Psoas muscle (tissue), 8 donors: ENCODE data around the gene LRRC36. TPM values are rescaled to one million over a fixed set of nuclear protein-coding genes. Genes with fewer than 3 reads are reported as not detected.

Experiments used
- ATAC-seq, 4 donors: fragments of 200-7000 bp; cut with Tn5 transposase; one replicate each; pipeline ENCODE4 v1.9.1; 2020; ENCODE audit warnings: moderate library complexity in 3 of 4, mild to moderate bottlenecking in 2 of 4
- DNase-seq, 2 donors: peaks; one replicate each; pipeline ENCODE4 v3.0.0-alpha.2; 2020
- H3K27ac ChIP-seq: fragments of 200-600 bp; one replicate; pipeline ENCODE4 v1.8.0; 2022
- H3K27me3 ChIP-seq, 3 donors: fragments of 200-600 bp in 1 of 3; one replicate each; pipeline versions ENCODE4 v1.6.1 to v1.8.0; 2013 to 2022; ENCODE audit warnings: low read length in 2 of 3, mild to moderate bottlenecking in 2 of 3, moderate library complexity in 1 of 3; ENCODE audit not compliant: insufficient read depth in 3 of 3
- H3K36me3 ChIP-seq, 2 donors: fragments of 200-600 bp in 1 of 2; one replicate each; pipeline versions ENCODE4 v1.6.1 to v1.8.0; 2013 to 2022; ENCODE audit warnings: low read depth in 1 of 2, mild to moderate bottlenecking in 1 of 2, moderate library complexity in 1 of 2; ENCODE audit not compliant: insufficient read depth in 1 of 2
- H3K4me1 ChIP-seq: fragments of 200-600 bp; one replicate; pipeline ENCODE4 v1.8.0; 2022
- H3K4me3 ChIP-seq: fragments of 200-600 bp; one replicate; pipeline ENCODE4 v1.8.0; 2022; ENCODE audit warnings: mild to moderate bottlenecking
- H3K9me3 ChIP-seq: fragments of 200-600 bp; one replicate; pipeline ENCODE4 v1.8.0; 2022
- WGBS, 3 donors: extraction: QIAGEN DNeasy Blood & Tissue Kit; methylation state at CpG; one replicate each; pipeline versions ENCODE4 v1.1.6 to v1.1.7; 2013; 5-methylcytosine and 5-hydroxymethylcytosine counted together
- intact Hi-C, 2 donors: fragments of 100-400 bp; cut with DNase I; formaldehyde crosslinking; loops; one replicate each; pipeline versions ENCODE4 v1.11.0 to v1.14.2; 2022
- polyA plus RNA-seq, 3 donors: library from polyadenylated mRNA; stranded (reverse); fragments of 200-250 nt; gene quantifications; one replicate each; pipeline ENCODE4 v1.2.3, GENCODE V29; 2013
- total RNA-seq, 4 donors: library from RNA; stranded (reverse); fragmentation: NEBNext Ultra II Directional in 2 of 4; extraction: Animal tissue kit (Norgen Biotek cat#: 25700) in 2 of 4; gene quantifications; one replicate each; pipeline versions ENCODE4 v1.2.1 to v1.2.4, GENCODE V29; 2021 to 2023
- TF ChIP-seq, protein P1 (sequence below): fragments of 200-600 bp; IDR thresholded peaks from one replicate; pipeline ENCODE4 v1.8.0; 2022; ENCODE audit warnings: antibody characterized with exemption
- donor health status: healthy with polysubstance abuse.
- donor health status: DM: no; HTN: no; CAD: no; lungs with moderate emphysema.
- donor health status: Bipolar disorder and iron deficiency.
- donor health status: healthy.
- donor health status: DM: yes; HTN: yes; CAD: no.
- donor health status: DM: no; HTN: no; CAD: no.
- donor health status: DM: no; HTN: no; CAD: no.
- donor health status: DM: yes; HTN: yes; CAD: no.

The LRRC36 gene
- total and polyA plus RNA-seq, 7 donors: 0.06 to 0.25 (median 0.11) TPM; not detected in 4

DNA sequence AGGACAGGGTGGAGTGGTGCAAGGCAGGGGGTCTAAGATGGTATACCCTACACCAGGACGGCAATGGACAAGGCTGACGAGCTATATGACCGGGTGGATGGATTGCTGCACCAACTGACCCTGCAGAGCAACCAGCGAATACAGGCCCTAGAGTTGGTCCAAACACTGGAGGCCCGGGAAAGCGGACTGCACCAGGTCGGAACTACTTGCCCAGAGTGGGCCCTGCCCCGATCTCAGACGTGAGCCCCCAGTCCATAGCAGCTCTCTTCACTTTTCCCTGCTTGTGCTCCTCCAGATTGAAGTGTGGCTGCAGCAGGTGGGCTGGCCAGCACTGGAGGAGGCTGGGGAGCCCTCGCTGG is 44.2 kb upstream of the LRRC36 start:
- intact Hi-C loops: no loop called here
- WGBS, 3 donors: 97 to 98% (median 97%) methylated on average over 10 of the region's 10 CpGs

DNA sequence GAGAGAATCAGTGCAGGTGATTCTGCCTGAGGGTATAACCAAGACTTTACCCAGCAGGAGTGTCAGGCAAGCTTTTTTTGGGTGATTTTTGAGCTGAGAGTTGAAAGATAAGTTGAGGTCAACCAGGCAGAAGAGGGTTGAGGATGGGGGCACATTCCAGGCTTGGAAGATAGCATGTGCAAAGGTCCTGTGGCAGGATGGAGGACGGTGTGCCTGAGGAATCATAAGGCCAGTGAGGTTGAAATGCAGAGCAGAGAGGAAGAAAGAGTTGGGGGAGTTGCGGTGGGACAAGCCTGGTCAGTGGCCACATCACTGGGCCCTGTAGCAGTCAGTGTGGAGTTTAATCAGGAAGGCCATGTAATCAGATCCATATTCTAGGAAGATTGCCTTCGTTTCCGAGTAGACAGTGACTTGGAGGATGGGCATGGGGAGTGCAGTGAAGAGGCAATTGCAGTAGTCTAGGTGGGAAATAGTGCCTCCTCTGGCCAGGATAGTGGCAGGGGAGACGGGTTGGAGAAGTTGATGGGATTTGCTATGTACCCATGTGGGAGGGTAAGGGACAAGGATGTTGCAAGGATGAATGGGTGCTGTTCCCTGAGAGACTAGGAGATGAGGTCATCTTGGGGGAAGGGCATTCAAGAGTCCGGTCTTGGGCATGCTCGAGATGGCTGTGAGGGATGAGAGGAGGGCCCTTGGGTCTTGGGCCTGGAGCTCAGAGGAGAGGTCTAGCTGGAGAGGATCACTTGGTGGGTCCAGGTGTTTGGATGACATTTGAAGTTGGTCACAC is 43.4 kb upstream of the LRRC36 start:
- Histone ChIP-seq H3K27ac (no peak overlapping the region), H3K27me3 (no peaks in the 10 kb centered on the region), H3K4me3 (no peak overlapping the region), H3K4me1 (no peaks in the 10 kb centered on the region), H3K9me3 (no peaks in the 10 kb centered on the region), H3K36me3 (no peaks in the 10 kb centered on the region)
- ATAC-seq: no peak
- 93 to 94% (median 93%) methylated on average over 7 of the region's 7 CpGs for WGBS, 3 donors
- TF ChIP-seq, protein P1, sequence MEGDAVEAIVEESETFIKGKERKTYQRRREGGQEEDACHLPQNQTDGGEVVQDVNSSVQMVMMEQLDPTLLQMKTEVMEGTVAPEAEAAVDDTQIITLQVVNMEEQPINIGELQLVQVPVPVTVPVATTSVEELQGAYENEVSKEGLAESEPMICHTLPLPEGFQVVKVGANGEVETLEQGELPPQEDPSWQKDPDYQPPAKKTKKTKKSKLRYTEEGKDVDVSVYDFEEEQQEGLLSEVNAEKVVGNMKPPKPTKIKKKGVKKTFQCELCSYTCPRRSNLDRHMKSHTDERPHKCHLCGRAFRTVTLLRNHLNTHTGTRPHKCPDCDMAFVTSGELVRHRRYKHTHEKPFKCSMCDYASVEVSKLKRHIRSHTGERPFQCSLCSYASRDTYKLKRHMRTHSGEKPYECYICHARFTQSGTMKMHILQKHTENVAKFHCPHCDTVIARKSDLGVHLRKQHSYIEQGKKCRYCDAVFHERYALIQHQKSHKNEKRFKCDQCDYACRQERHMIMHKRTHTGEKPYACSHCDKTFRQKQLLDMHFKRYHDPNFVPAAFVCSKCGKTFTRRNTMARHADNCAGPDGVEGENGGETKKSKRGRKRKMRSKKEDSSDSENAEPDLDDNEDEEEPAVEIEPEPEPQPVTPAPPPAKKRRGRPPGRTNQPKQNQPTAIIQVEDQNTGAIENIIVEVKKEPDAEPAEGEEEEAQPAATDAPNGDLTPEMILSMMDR: no peak
- intact Hi-C loops: no loop called here
- no peak for DNase-seq

More for the DNA sequence above, 44.2 kb upstream of the LRRC36 start:
- Histone ChIP-seq H3K36me3 (no peaks in the 10 kb centered on the region), H3K4me1 (peaks cover 5% of the 10 kb centered on the region), H3K27me3 (no peaks in the 10 kb centered on the region), H3K9me3 (no peaks in the 10 kb centered on the region), H3K27ac (no peak overlapping the region), H3K4me3 (no peak overlapping the region)
- DNase-seq (no peak), ATAC-seq (no peak)
- TF ChIP-seq, protein P1: no peak

DNA sequence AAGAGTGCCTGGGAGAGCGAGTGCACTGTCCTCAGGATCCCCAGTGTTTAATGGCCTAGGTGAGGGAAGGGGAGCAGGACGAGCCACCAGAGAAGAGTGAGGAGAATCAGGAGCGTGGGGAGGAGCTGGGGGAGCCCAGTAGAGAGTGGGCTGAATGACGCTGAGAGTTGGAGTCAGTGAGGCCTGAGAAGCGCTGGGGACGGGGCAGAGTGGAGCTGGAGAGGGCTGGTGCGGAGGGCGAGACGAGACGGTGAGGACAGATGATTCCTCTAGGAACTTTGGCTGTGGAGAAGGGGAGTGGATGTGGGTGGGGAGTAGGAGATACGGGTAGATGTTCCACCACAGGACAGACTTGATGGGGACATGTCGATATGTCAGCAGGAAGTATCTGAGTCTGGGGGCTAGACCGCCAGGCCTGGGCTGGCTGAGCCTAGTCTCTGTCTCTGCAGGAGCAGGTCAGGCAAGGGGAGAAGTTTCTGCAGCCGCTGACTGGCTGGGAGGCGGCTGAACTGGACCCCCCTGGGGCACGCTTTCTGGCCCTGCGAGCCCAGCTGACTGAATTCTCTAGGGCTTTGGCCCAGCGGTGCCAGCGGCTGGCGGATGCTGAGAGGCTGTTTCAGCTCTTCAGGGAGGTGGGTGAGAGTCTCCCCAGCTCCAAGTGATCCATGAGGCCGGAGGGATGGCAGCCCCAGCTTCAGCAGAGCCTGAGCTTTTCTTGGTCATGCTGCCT is 42.6 kb upstream of the LRRC36 start:
- Histone ChIP-seq H3K27ac (no peak overlapping the region), H3K4me1 (no peaks in the 10 kb centered on the region), H3K36me3 (no peaks in the 10 kb centered on the region), H3K27me3 (no peaks in the 10 kb centered on the region), H3K9me3 (no peaks in the 10 kb centered on the region), H3K4me3 (no peak overlapping the region)
- WGBS, 3 donors: 85 to 90% (median 86%) methylated on average over 20 to 21 of the region's 21 CpGs
- ATAC-seq: no peak
- TF ChIP-seq, protein P1: no peak
- intact Hi-C loops: loop anchor here (1.0 to 2.0 kb wide), 2 partner anchors 23 kb away; no protein-coding TSS in a partner anchor
- no peak for DNase-seq

DNA sequence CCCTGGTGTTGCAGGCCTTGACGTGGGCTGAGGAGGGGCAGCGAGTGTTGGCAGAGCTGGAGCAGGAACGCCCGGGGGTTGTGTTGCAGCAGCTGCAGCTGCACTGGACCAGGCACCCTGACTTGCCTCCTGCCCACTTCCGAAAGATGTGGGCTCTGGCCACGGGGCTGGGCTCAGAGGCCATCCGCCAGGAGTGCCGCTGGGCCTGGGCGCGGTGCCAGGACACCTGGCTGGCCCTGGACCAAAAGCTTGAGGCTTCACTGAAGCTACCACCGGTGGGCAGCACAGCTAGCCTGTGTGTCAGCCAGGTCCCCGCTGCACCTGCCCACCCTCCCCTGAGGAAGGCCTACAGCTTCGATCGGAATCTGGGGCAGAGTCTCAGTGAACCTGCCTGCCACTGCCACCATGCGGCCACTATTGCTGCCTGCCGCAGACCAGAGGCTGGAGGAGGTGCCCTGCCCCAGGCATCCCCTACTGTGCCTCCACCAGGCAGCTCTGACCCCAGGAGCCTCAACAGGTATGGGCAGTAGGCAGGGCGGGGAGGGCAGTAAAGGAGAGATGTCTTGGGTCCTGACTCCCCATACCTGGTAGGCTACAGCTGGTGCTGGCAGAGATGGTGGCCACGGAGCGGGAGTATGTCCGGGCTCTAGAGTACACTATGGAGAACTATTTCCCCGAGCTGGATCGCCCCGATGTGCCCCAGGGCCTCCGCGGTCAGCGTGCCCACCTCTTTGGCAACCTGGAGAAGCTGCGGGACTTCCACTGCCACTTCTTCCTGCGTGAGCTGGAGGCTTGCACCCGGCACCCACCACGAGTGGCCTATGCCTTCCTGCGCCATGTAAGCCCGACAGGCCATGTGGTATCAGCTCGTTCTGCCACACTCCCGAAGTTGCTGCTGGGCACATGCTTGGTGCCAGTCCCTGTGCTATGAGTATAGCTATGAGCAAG is 41.6 kb upstream of the LRRC36 start:
- ATAC-seq: peak; percentile 88 to 94 (median 92)
- 61 to 64% (median 63%) methylated on average over 34 of the region's 34 CpGs for WGBS, 3 donors
- peak; percentile 42 to 80 for DNase-seq
- Histone ChIP-seq H3K36me3 (no peaks in the 10 kb centered on the region), H3K4me1 (no peaks in the 10 kb centered on the region), H3K27me3 (no peaks in the 10 kb centered on the region), H3K27ac (no peak overlapping the region), H3K9me3 (no peaks in the 10 kb centered on the region), H3K4me3 (no peak overlapping the region)
- TF ChIP-seq, protein P1: peak; percentile 67
- intact Hi-C loops: loop anchor here (1.0 to 2.0 kb wide), 2 partner anchors 24 kb away; no protein-coding TSS in a partner anchor
